T-helper 2 cell treated with Interferon-gamma antibody and Interleukin-4, amounts not matched to agents 5 μg/mL and 100 μg/mL, for 36 hours (primary cell): ENCODE data around the gene SFXN2.
"Not testable (repeated sequence)": the region's sequence is repeated elsewhere in the genome, so short reads cannot be mapped to it uniquely, and the experiment has no call there.

Source experiments
- DNase-seq: peaks from one replicate; pipeline ENCODE4 v3.0.0; 2021; ENCODE audit warnings: low spot score
- H3K27ac Mint-ChIP-seq: one replicate; pipeline ENCODE4 v1.8.0; 2021; ENCODE audit warnings: mild to moderate bottlenecking, mixed read lengths
- H3K27me3 Mint-ChIP-seq: one replicate; pipeline ENCODE4 v1.8.0; 2021; ENCODE audit warnings: low read depth, mixed read lengths
- H3K36me3 Mint-ChIP-seq: one replicate; pipeline ENCODE4 v1.8.0; 2021; ENCODE audit warnings: low read depth, mixed read lengths
- H3K4me1 Mint-ChIP-seq: one replicate; pipeline ENCODE4 v1.8.0; 2021; ENCODE audit warnings: low read depth, mixed read lengths
- H3K4me3 Mint-ChIP-seq: one replicate; pipeline ENCODE4 v1.8.0; 2022; ENCODE audit warnings: mild to moderate bottlenecking, moderate library complexity, mixed read lengths
- H3K9me3 Mint-ChIP-seq: one replicate; pipeline ENCODE4 v1.8.0; 2021; ENCODE audit warnings: mixed read lengths

SFXN2 gene

GRCh38 chr10:102742313-102742712 is 27.9 kb downstream of the SFXN2 start:
- not testable (repeated sequence) for H3K9me3 Mint-ChIP-seq, H3K27me3 Mint-ChIP-seq
- H3K4me1 Mint-ChIP-seq = peaks cover 29% of the 10 kb centered on the region

DNA sequence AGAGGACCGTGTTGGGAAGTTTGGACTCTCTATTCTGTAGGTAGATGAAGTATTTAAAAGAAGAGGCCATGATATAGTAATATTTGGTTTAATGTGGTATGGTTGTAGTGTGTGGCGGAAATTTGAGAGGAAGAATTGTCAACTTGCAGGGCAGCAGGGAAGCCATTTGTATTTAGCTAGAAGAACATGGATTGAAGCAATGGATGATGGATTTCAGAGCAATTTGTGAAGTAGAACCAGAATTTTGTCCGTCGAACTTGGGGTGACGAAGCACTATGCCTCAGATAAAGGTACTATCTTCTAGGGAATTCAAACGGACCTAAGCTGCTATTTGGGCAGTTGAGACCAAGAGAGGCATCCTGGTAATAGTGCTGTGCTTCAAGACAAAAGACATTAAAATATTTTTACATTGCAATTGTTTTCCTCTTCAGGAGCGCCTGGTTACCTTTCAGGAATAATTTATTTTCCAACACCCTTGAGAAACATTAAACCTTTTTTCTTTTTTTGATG is 28.7 kb downstream of the SFXN2 start:
- H3K4me3 Mint-ChIP-seq = peak overlapping the region; percentile 89
- no peak for DNase-seq
- H3K27ac Mint-ChIP-seq = peak overlapping the region; percentile 93
- peaks cover 5% of the 10 kb centered on the region for H3K9me3 Mint-ChIP-seq
- H3K4me1 Mint-ChIP-seq = peaks cover 29% of the 10 kb centered on the region
- no peaks in the 10 kb centered on the region for H3K27me3 Mint-ChIP-seq
- H3K36me3 Mint-ChIP-seq = peaks cover 5% of the 10 kb centered on the region

More at GRCh38 chr10:102742313-102742712, 27.9 kb downstream of the SFXN2 start:
- H3K4me3 Mint-ChIP-seq, DNase-seq, H3K27ac Mint-ChIP-seq, H3K36me3 Mint-ChIP-seq: not testable (repeated sequence)

GRCh38 chr10:102743588-102744373 is 29.3 kb downstream of the SFXN2 start, which contains the start of gene WBP1L:
Gene WBP1L, plus strand, starts transcription at chr10:102743948. Its CDS starts 106 bp downstream, at chr10:102744054.
- Mint-ChIP-seq H3K36me3 (peaks cover 10% of the 10 kb centered on the region), H3K4me3 (peak within 1 kb of the TSS; percentile 89), H3K27me3 (no peaks in the 10 kb centered on the region), H3K9me3 (peaks cover 5% of the 10 kb centered on the region), H3K4me1 (peaks cover 35% of the 10 kb centered on the region), H3K27ac (peak within 1 kb of the TSS; percentile 93)
- DNase-seq = peak; percentile 94

DNA sequence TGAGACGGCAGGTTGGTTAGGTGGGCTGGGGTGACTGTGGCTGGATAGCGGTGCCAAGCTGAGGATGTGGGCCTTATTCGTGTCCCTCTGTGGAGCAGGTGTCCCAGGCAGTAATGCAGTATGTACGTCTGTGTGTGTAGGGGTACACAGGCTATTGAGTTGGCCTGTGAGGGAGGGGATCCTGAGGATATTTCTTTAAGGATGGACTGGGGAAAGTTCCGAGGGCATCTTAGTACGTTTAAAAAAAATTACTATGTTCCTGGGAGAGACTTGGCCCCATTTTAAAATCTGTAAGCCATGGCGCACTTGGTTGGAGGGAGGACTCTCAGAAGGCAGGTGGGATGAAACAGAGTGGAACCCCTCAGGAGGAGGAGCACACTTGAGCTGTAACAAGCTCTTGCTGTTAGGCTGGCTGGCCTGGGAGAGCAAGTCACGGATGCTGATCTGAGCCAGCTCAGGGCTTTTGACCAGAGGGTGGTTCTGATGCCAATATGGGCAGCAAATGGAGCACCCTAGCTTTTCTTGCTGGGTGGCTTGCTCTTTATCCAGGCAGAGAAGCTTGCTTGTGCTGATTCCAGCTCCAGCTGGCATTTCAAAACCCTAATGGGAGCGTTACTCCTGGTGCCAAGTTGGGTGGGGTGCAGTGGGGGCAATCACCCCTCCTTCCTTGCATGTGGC is 30.1 kb downstream of the SFXN2 start:
- no peak for DNase-seq

DNA sequence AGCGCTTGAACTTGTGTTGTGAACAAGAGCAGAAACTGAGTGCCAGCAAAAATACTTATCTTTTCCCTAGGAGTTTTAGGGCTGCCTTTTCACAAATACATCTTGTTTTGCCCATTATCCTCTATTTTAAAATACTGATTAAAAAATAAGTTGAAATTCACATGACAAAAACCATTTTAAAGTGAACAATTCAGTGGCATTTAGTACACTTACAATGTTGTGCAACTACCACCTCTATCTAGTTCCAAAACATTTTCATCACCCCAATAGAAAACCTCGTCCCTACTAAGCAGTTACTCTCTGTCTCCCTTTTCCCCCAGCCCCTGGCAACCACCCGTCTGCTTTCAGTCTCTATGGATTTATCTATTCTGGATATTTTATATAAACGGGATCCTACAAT is 30.7 kb downstream of the SFXN2 start:
- Mint-ChIP-seq H3K4me3 (peak overlapping the region; percentile 89), H3K27me3 (no peaks in the 10 kb centered on the region), H3K36me3 (peaks cover 11% of the 10 kb centered on the region), H3K27ac (peak overlapping the region; percentile 93), H3K9me3 (peaks cover 5% of the 10 kb centered on the region), H3K4me1 (peaks cover 35% of the 10 kb centered on the region)
- DNase-seq = no peak

More for the DNA sequence above, 30.1 kb downstream of the SFXN2 start:
- H3K4me3 Mint-ChIP-seq = peak overlapping the region; percentile 89
- H3K27me3 Mint-ChIP-seq = no peaks in the 10 kb centered on the region
- peak overlapping the region; percentile 93 for H3K27ac Mint-ChIP-seq
- H3K4me1 Mint-ChIP-seq = peaks cover 35% of the 10 kb centered on the region
- peaks cover 5% of the 10 kb centered on the region for H3K9me3 Mint-ChIP-seq
- peaks cover 11% of the 10 kb centered on the region for H3K36me3 Mint-ChIP-seq

DNA sequence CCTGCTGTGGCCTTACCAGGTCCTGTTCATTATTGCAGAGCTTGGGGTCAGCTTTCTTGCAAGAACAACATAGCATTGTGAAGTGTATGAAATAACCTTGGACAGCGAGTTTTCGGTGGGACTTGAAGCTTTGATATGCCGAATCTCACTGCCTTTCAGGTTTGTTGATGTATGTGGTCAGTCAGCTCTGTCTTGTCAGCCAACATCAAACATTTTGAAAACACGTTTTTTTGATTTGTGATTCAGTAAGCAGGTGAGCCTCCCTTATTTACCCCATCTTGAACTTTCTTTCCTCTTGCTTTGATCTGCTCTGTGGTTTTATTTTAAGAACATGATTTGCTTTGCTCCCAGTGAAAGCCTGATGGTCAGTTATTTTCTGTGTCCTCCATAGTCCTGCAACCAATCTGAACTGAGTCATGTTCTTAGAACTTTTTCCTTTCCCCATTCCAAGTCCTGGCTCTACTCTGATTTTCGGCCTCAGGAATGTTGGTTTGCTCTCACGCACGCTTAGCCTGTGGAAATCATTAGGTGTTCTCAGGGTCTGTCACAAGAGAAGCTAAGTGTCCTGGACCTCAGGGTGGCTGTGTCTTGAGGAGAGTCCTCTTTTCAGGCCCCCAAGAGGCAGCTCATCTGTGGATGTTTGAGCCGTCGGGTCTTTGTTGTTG is 38.0 kb downstream of the SFXN2 start:
- no peak overlapping the region for H3K4me3 Mint-ChIP-seq
- H3K27ac Mint-ChIP-seq = no peak overlapping the region
- peaks cover 29% of the 10 kb centered on the region for H3K4me1 Mint-ChIP-seq
- peaks cover 9% of the 10 kb centered on the region for H3K36me3 Mint-ChIP-seq
- no peak for DNase-seq
- no peaks in the 10 kb centered on the region for H3K27me3 Mint-ChIP-seq
- H3K9me3 Mint-ChIP-seq = no peaks in the 10 kb centered on the region

GRCh38 chr10:102752934-102753664 is 38.7 kb downstream of the SFXN2 start:
- Mint-ChIP-seq H3K27ac (no peak overlapping the region), H3K4me3 (no peak overlapping the region), H3K4me1 (peaks cover 29% of the 10 kb centered on the region), H3K27me3 (no peaks in the 10 kb centered on the region), H3K9me3 (no peaks in the 10 kb centered on the region), H3K36me3 (peaks cover 9% of the 10 kb centered on the region)
- no peak for DNase-seq

- Mint-ChIP-seq H3K27ac (no peak overlapping the region), H3K9me3 (no peaks in the 10 kb centered on the region), H3K4me3 (no peak overlapping the region), H3K4me1 (peaks cover 29% of the 10 kb centered on the region), H3K36me3 (peaks cover 9% of the 10 kb centered on the region), H3K27me3 (no peaks in the 10 kb centered on the region)
- DNase-seq = no peak
Observed at GRCh38 chr10:102753718-102754117, 39.3 kb downstream of the SFXN2 start.

DNA sequence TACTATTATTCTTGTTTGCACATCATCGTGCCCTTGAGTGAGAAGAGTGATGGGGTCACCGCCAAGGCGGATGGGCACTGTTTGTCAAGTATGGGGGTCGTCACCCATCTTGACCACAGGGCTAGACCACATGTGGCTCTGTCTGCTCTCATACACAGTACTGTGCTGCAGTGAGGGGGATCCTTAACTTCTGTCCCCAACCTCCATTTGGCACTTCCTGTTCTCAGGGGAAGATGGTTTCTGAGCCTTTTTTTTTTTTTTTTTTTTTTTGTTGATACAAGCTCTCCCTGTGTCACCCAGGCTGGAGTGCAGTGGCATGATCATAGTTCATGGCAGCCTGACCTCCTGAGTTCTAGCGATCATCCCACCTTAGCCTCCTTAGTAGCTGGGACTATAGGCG is 42.9 kb downstream of the SFXN2 start:
- no peaks in the 10 kb centered on the region for H3K27me3 Mint-ChIP-seq
- H3K27ac Mint-ChIP-seq = no peak overlapping the region
- peaks cover 4% of the 10 kb centered on the region for H3K9me3 Mint-ChIP-seq
- peaks cover 24% of the 10 kb centered on the region for H3K36me3 Mint-ChIP-seq
- peaks cover 26% of the 10 kb centered on the region for H3K4me1 Mint-ChIP-seq
- no peak overlapping the region for H3K4me3 Mint-ChIP-seq
- DNase-seq = no peak

DNA sequence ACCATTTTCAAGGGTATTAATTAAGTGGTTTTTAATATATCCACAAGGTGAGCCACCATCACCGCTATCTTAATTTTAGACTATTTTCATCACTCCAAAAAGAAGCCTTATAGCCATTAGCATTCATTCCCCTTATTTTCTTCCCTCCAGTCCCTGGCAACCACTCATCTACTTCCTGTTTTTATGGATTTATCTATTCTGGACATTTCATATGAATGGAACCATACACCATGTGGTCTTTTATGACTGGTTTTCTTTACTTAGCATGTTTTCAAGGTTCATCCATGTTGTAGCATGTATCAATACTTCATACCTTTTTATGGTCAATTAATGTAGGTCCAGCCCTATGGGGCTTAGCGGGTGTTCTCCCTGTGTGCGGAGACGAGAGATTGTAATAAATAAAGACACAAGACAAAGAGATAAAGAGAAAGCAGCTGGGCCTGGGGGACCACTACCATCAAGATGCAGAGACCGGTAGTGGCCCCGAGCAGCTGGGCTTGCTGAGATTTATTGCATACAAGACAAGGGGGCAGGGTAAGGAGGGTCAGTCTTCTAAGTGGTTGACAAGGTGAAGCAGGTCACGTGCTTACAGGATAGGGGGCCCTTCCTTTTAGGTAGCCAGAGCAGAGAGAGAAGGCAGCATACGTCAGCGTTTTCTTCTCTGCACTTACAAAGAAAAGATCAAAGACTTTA is 44.0 kb downstream of the SFXN2 start:
- no peaks in the 10 kb centered on the region for H3K27me3 Mint-ChIP-seq
- H3K27ac Mint-ChIP-seq = no peak overlapping the region
- peaks cover 22% of the 10 kb centered on the region for H3K4me1 Mint-ChIP-seq
- DNase-seq = no peak
- peak overlapping the region; percentile 29 for H3K4me3 Mint-ChIP-seq
- peaks cover 28% of the 10 kb centered on the region for H3K36me3 Mint-ChIP-seq
- peaks cover 4% of the 10 kb centered on the region for H3K9me3 Mint-ChIP-seq

GRCh38 chr10:102758933-102759262 is 44.5 kb downstream of the SFXN2 start:
- H3K4me3 Mint-ChIP-seq, H3K27me3 Mint-ChIP-seq, H3K27ac Mint-ChIP-seq, DNase-seq, H3K9me3 Mint-ChIP-seq: not testable (repeated sequence)
- Mint-ChIP-seq H3K36me3 (peaks cover 28% of the 10 kb centered on the region), H3K4me1 (peaks cover 20% of the 10 kb centered on the region)

- H3K4me3 Mint-ChIP-seq = no peak overlapping the region
- no peak overlapping the region for H3K27ac Mint-ChIP-seq
- H3K27me3 Mint-ChIP-seq = no peaks in the 10 kb centered on the region
- DNase-seq = no peak
- peaks cover 20% of the 10 kb centered on the region for H3K4me1 Mint-ChIP-seq
- H3K9me3 Mint-ChIP-seq = peaks cover 4% of the 10 kb centered on the region
- H3K36me3 Mint-ChIP-seq = peaks cover 32% of the 10 kb centered on the region
Observed at GRCh38 chr10:102759497-102760210, 45.2 kb downstream of the SFXN2 start.
